Stimulated activated CD8-positive, alpha-beta memory T cell treated with anti-CD3 and anti-CD28 coated beads, Interleukin-4, amount 100 ng/mL, for 48 hours (primary cell): ENCODE measurements around the gene TMEM144.
A peak's percentile ranks its signal among the peaks of the same experiment; 100 is the strongest.
"Not testable (repeated sequence)": the region's sequence is repeated elsewhere in the genome, so short reads cannot be mapped to it uniquely, and the experiment has no call there.

ENCODE experiments used
- DNase-seq: peaks from one replicate; pipeline ENCODE4 v3.0.0-alpha.2; 2020

The TMEM144 gene

DNA sequence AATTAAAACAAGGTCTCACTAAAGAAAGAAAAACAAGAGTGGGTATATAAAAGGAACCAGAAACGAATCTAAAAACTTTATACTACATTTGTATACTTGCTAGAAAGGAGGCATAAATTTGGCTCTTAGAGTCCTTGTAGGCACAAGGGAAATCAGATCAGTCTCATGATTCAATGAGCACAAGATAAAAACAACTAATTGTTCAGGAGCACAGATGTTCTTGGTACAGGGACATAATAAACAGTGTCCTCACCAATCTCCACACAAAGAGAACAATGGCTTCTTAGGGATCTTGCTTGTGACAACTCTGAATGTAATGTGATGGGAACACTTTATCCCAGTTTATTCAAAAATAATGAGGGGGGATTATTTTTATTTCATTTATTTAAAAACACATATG is 28.3 kb downstream of the TMEM144 start:
- no peak for DNase-seq

- no peak for DNase-seq
These were observed 28.9 kb downstream of the TMEM144 start for GRCh38 chr4:158239196-158239595.

GRCh38 chr4:158243071-158243470 is 32.8 kb downstream of the TMEM144 start:
- no peak for DNase-seq

GRCh38 chr4:158250321-158250720 is 40.0 kb downstream of the TMEM144 start:
- no peak for DNase-seq

- DNase-seq, result peak; percentile 48
These were observed 43.2 kb downstream of the TMEM144 start for GRCh38 chr4:158253350-158253980.

- DNase-seq, result no peak
These were observed 44.0 kb downstream of the TMEM144 start for GRCh38 chr4:158254292-158254691.

DNA sequence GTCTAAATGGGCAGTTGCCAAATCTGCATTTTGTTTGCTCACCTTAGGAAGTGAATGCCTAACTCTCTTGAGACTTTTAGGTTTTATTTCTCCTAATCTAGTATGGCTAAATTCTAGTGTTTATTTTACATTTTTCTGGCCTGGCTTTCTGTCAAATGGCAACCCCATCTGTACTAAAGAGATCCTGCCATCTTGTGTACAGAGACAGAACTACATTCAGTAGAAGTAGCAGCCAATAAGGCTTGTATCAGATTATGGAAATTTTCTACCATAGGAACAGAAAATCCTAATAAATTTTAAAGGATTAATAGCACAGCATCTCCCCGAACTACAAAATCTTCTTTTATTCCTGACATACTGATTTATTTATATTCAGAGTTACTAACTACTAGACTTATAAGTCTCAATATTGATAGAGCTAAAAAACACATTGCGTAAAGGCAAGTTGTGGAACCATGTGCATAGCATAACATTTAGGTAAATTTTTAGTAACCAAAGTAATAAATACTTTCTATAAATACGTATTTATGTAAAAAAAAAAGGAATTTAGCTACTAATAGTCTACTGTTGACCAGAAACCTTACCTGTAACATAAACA is 45.5 kb downstream of the TMEM144 start:
- no peak for DNase-seq

DNA sequence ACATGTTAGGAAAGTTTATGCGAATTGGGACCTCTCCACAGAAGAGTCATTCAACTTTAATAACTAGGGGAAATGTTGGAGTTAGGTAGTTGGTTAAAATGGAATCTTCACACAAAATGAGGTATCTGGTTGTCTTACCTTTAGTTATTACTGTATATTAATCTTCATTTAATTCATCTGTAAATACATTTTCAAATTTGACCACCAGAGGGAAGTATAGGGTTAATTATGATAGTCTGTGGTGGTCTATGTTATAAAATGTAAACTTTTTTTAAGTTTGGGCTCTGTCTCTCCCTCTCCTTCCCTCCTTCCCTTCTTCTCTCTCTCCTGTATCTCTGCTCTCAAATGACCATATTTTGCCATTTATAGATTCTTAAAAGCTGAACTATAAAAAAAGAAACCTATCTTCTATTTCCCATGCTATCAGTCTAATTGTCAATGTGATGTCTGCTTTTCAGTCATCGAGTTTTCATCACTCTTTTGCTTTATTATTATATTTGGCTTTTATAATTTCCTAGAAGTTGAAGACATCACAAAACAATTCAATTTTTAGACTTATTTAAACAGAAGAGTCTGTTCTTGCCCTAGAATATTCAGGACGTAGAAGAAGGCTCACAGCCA is 49.8 kb downstream of the TMEM144 start:
- no peak for DNase-seq

- DNase-seq, result no peak
These were observed 51.2 kb downstream of the TMEM144 start for GRCh38 chr4:158261480-158261879.

DNA sequence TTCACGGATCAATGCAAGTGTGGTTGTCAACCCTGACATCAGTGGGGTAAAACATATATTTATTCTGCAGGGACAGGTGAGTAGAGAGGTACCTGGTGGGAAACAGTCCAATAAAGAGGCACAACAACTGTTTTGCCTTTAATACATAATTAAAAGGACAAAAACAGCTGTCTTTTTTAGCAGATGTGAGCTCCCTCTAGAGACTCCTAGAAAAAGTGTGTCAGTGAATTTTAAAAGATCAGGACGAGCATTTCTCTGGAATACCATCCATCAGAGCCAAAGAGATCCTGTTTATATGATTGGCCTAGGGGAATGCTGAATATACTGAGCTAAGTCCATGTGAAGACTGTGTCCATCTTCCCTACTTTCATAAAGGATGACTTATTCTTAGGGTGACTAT is 58.3 kb downstream of the TMEM144 start:
- no peak for DNase-seq

GRCh38 chr4:158274636-158275035 is 64.3 kb downstream of the TMEM144 start:
- no peak for DNase-seq

DNA sequence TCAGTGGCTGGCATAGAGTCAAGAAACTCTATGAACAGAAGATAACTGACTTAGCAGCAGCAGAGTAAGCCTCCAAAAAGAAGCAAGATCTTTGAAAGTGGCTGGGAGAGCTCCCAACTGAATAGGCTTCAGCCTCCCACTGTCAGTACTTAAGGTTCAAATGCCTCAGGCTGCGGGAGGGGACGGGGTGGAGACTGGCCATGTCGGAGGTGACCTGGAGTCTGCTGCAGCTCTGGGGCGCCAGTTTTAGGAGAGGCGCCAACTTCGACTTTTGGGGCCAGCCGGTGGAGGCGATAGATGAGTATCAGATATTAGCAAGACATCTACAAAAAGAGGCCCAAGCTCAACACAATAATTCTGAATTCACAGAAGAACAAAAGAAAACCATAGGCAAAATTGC is 67.3 kb downstream of the TMEM144 start:
- no peak for DNase-seq

DNA sequence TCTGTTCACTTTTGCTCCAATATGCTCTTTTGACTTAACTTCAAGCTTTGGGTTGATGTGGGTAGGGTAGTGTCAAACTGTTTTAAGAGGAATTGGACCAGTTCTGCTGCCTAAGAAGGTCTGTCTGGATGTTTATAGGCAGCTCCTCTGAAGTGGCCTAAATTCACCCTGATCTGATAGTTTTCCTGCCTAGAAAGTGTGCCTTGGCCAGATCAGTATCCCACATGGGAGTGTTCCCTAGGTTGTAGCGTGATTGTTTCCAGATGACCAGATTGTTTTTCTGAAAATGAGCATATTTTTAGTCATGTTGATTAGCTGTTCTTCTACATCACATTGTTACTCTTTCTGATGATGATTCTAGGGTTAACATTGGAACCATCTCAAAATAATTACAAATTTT is 68.8 kb downstream of the TMEM144 start:
- DNase-seq, result not testable (repeated sequence)

- DNase-seq, result no peak
These were observed 70.6 kb downstream of the TMEM144 start for GRCh38 chr4:158280856-158281255.

GRCh38 chr4:158282252-158282651 is 72.0 kb downstream of the TMEM144 start:
- DNase-seq, result no peak

GRCh38 chr4:158285429-158286216 is 75.3 kb downstream of the TMEM144 start:
- no peak for DNase-seq

DNA sequence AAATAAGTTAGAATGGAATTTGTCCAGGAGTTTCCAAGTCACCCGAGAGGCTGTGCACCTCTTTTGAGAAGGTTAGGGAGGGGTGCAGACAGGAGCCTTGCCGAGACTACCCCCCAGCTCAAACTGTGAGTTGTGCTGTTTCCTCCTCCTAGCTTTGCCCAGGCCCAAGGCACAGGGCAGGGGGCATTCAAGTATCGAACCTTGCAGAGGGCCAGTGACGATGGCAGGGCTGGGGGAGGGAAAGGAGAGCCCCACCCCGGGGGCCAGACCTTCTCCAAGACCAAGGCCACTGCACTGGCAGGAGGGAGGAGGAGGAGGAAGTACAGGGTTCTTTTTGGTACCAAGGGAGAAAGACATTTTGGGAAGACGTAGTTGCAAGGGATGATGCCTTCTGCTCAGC is 80.6 kb downstream of the TMEM144 start:
- DNase-seq, result no peak

- DNase-seq, result no peak
These were observed 81.2 kb downstream of the TMEM144 start for GRCh38 chr4:158291334-158292055.

GRCh38 chr4:158292156-158292555 is 81.9 kb downstream of the TMEM144 start:
- no peak for DNase-seq

DNA sequence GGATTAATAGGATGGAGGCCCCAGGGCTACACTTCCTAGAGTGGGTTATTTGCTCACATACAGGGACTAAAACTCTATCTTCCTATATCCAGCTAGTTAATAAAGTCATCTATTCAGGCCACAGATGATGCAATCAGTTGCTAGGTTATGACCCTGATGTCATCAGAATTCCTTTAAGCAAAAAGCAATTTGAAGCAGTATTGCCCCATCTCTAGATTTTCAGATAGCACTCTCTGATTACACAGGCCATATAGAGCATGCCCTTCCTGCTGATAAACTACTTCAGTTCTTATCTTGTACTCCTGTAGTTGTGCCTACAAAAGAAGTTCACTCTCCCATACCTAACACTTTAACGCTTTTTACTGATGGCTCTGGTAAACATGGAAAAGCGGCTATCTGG is 84.8 kb downstream of the TMEM144 start:
- no peak for DNase-seq

- DNase-seq, result no peak
These were observed 87.6 kb downstream of the TMEM144 start for GRCh38 chr4:158297866-158298265.

GRCh38 chr4:158299459-158300007 is 89.2 kb downstream of the TMEM144 start:
- DNase-seq, result no peak

- no peak for DNase-seq
These were observed 89.7 kb downstream of the TMEM144 start for GRCh38 chr4:158300012-158300411.
